T-helper 2 cell (primary cell): ENCODE results near the gene SURF2.
"Not testable (repeated sequence)": the region's sequence is repeated elsewhere in the genome, so short reads cannot be mapped to it uniquely, and the experiment has no call there.

Source experiments
- DNase-seq, 5 experiments: peaks; one replicate each; pipeline versions ENCODE4 v3.0.0 to v3.0.0-alpha.2; 2012 to 2022
- total RNA-seq, 2 donors: gene quantifications; one replicate each; lab custom pipeline; 2026; lab: John Stamatoyannopoulos, UW

The SURF2 gene
- total RNA-seq: 10.6 to 11.8 reads per million in 2 donors

GRCh38 chr9:133356391-133357091 is at the start of gene SURF2, which contains the start of gene SURF1:
Gene SURF2, plus strand, starts transcription at chr9:133356550. Its CDS starts 43 bp downstream, at chr9:133356593.
Gene SURF1, minus strand, starts transcription at chr9:133356487. Its CDS starts 34 bp downstream, at chr9:133356453.
- peak; percentile 79 to 91 (median 86) for DNase-seq

GRCh38 chr9:133307301-133307700 is 49.0 kb upstream of the SURF2 start:
- no peak for DNase-seq

- no peak for DNase-seq
Measured at GRCh38 chr9:133309608-133310007, 46.7 kb upstream of the SURF2 start.

- DNase-seq: no peak
Measured at GRCh38 chr9:133315997-133316396, 40.4 kb upstream of the SURF2 start.

GRCh38 chr9:133317551-133317950 is 38.8 kb upstream of the SURF2 start:
- DNase-seq: not testable (repeated sequence)

GRCh38 chr9:133320421-133320881 is 35.9 kb upstream of the SURF2 start:
- DNase-seq: no peak

GRCh38 chr9:133321411-133321935 is 34.9 kb upstream of the SURF2 start:
- no peak for DNase-seq

GRCh38 chr9:133322701-133323100 is 33.6 kb upstream of the SURF2 start:
- DNase-seq: no peak

- no peak for DNase-seq
Measured at GRCh38 chr9:133323211-133323610, 33.1 kb upstream of the SURF2 start.

- DNase-seq: no peak
Measured at GRCh38 chr9:133323991-133324703, 32.2 kb upstream of the SURF2 start.

GRCh38 chr9:133327021-133327420 is 29.3 kb upstream of the SURF2 start:
- not testable (repeated sequence) for DNase-seq

- DNase-seq: no peak
Measured at GRCh38 chr9:133327834-133328484, 28.4 kb upstream of the SURF2 start.

GRCh38 chr9:133329306-133330156 is 26.8 kb upstream of the SURF2 start:
- DNase-seq: not testable (repeated sequence)

- DNase-seq: no peak
Measured at GRCh38 chr9:133331221-133331620, 25.1 kb upstream of the SURF2 start.

- DNase-seq: no peak
Measured at GRCh38 chr9:133331641-133332380, 24.5 kb upstream of the SURF2 start.

- no peak for DNase-seq
Measured at GRCh38 chr9:133332381-133332730, 24.0 kb upstream of the SURF2 start.

GRCh38 chr9:133333011-133333410 is 23.3 kb upstream of the SURF2 start:
- no peak for DNase-seq

- no peak for DNase-seq
Measured at GRCh38 chr9:133333566-133333965, 22.8 kb upstream of the SURF2 start.

GRCh38 chr9:133334161-133334560 is 22.2 kb upstream of the SURF2 start:
- no peak for DNase-seq

- not testable (repeated sequence) for DNase-seq
Measured at GRCh38 chr9:133334888-133335287, 21.5 kb upstream of the SURF2 start.
